ENCODE measurements around the gene TGFBR3. TPM values are rescaled to one million over a fixed set of nuclear protein-coding genes. Genes with fewer than 3 reads are reported as not detected.

TGFBR3 gene
- total RNA-seq, 1 donor from 2014 or later: 8.9 TPM

GRCh38 chr1:91796390-91796654 lies 89.6 kb downstream of the TGFBR3 start:
- peaks cover 49% of the 10 kb centered on the region for H3K4me1 Mint-ChIP-seq (ENCODE audit: low read depth)
- no peak overlapping the region for H3K4me3 Mint-ChIP-seq
- peaks cover 10% of the 10 kb centered on the region for H3K27me3 Mint-ChIP-seq (ENCODE audit: insufficient read depth)
- DNase-seq (ENCODE audit: low spot score): no peak
- intact Hi-C loops (cut with micrococcal nuclease): no loop called here
- H3K27ac Mint-ChIP-seq: no peak overlapping the region
- H3K36me3 Mint-ChIP-seq (ENCODE audit: low read depth): peaks cover 31% of the 10 kb centered on the region
- H3K9me3 Mint-ChIP-seq: peaks cover 3% of the 10 kb centered on the region

GRCh38 chr1:91795591-91796389 lies 90.2 kb downstream of the TGFBR3 start:
- H3K9me3 Mint-ChIP-seq: peaks cover 3% of the 10 kb centered on the region
- peaks cover 10% of the 10 kb centered on the region for H3K27me3 Mint-ChIP-seq (ENCODE audit: insufficient read depth)
- no peak overlapping the region for H3K4me3 Mint-ChIP-seq
- no peak for DNase-seq (ENCODE audit: low spot score)
- peaks cover 30% of the 10 kb centered on the region for H3K36me3 Mint-ChIP-seq (ENCODE audit: low read depth)
- peaks cover 52% of the 10 kb centered on the region for H3K4me1 Mint-ChIP-seq (ENCODE audit: low read depth)
- intact Hi-C loops (cut with micrococcal nuclease): no loop called here
- no peak overlapping the region for H3K27ac Mint-ChIP-seq

- no peak for DNase-seq (ENCODE audit: low spot score)
- peaks cover 8% of the 10 kb centered on the region for H3K27me3 Mint-ChIP-seq (ENCODE audit: insufficient read depth)
- peaks cover 33% of the 10 kb centered on the region for H3K36me3 Mint-ChIP-seq (ENCODE audit: low read depth)
- H3K9me3 Mint-ChIP-seq: peaks cover 3% of the 10 kb centered on the region
- no peak overlapping the region for H3K4me3 Mint-ChIP-seq
- no peak overlapping the region for H3K27ac Mint-ChIP-seq
- intact Hi-C loops (cut with micrococcal nuclease): no loop called here
- peaks cover 51% of the 10 kb centered on the region for H3K4me1 Mint-ChIP-seq (ENCODE audit: low read depth)
These were observed 92.1 kb downstream of the TGFBR3 start for GRCh38 chr1:91793877-91794276.

GRCh38 chr1:91793189-91793588 lies 92.8 kb downstream of the TGFBR3 start:
- H3K9me3 Mint-ChIP-seq: peaks cover 3% of the 10 kb centered on the region
- peaks cover 8% of the 10 kb centered on the region for H3K27me3 Mint-ChIP-seq (ENCODE audit: insufficient read depth)
- no peak overlapping the region for H3K4me3 Mint-ChIP-seq
- H3K4me1 Mint-ChIP-seq (ENCODE audit: low read depth): peaks cover 47% of the 10 kb centered on the region
- intact Hi-C loops (cut with micrococcal nuclease): no loop called here
- no peak for DNase-seq (ENCODE audit: low spot score)
- peaks cover 31% of the 10 kb centered on the region for H3K36me3 Mint-ChIP-seq (ENCODE audit: low read depth)
- no peak overlapping the region for H3K27ac Mint-ChIP-seq

- H3K36me3 Mint-ChIP-seq (ENCODE audit: low read depth): peaks cover 31% of the 10 kb centered on the region
- no peak overlapping the region for H3K27ac Mint-ChIP-seq
These were observed 93.4 kb downstream of the TGFBR3 start for GRCh38 chr1:91792489-91793071.

GRCh38 chr1:91791691-91792488 lies 94.1 kb downstream of the TGFBR3 start:
- Mint-ChIP-seq H3K4me3 (no peak overlapping the region), H3K27me3 (ENCODE audit: insufficient read depth) (peaks cover 11% of the 10 kb centered on the region), H3K36me3 (ENCODE audit: low read depth) (peaks cover 31% of the 10 kb centered on the region), H3K4me1 (ENCODE audit: low read depth) (peaks cover 50% of the 10 kb centered on the region), H3K9me3 (peaks cover 3% of the 10 kb centered on the region), H3K27ac (no peak overlapping the region)
- intact Hi-C loops (cut with micrococcal nuclease): no loop called here
- DNase-seq (ENCODE audit: low spot score): no peak

More at GRCh38 chr1:91792489-91793071, 93.4 kb downstream of the TGFBR3 start:
- Mint-ChIP-seq H3K4me3 (no peak overlapping the region), H3K4me1 (ENCODE audit: low read depth) (peaks cover 49% of the 10 kb centered on the region), H3K9me3 (peaks cover 3% of the 10 kb centered on the region), H3K27me3 (ENCODE audit: insufficient read depth) (peaks cover 10% of the 10 kb centered on the region)
- DNase-seq (ENCODE audit: low spot score): no peak
- intact Hi-C loops (cut with micrococcal nuclease): no loop called here

- Mint-ChIP-seq H3K27me3 (ENCODE audit: insufficient read depth) (peaks cover 11% of the 10 kb centered on the region), H3K4me1 (ENCODE audit: low read depth) (peaks cover 50% of the 10 kb centered on the region), H3K36me3 (ENCODE audit: low read depth) (peaks cover 28% of the 10 kb centered on the region), H3K4me3 (no peak overlapping the region), H3K27ac (no peak overlapping the region), H3K9me3 (peaks cover 3% of the 10 kb centered on the region)
- intact Hi-C loops (cut with micrococcal nuclease): no loop called here
- DNase-seq (ENCODE audit: low spot score): no peak
These were observed 94.8 kb downstream of the TGFBR3 start for GRCh38 chr1:91791103-91791502.

- intact Hi-C loops (cut with micrococcal nuclease): no loop called here
- Mint-ChIP-seq H3K27ac (no peak overlapping the region), H3K4me1 (ENCODE audit: low read depth) (peaks cover 46% of the 10 kb centered on the region), H3K9me3 (peaks cover 3% of the 10 kb centered on the region), H3K4me3 (no peak overlapping the region), H3K36me3 (ENCODE audit: low read depth) (peaks cover 23% of the 10 kb centered on the region), H3K27me3 (ENCODE audit: insufficient read depth) (peaks cover 11% of the 10 kb centered on the region)
- DNase-seq (ENCODE audit: low spot score): no peak
These were observed 95.6 kb downstream of the TGFBR3 start for GRCh38 chr1:91790392-91790791.

- Mint-ChIP-seq H3K36me3 (ENCODE audit: low read depth) (peaks cover 17% of the 10 kb centered on the region), H3K27ac (no peak overlapping the region), H3K4me1 (ENCODE audit: low read depth) (peaks cover 42% of the 10 kb centered on the region), H3K27me3 (ENCODE audit: insufficient read depth) (peaks cover 8% of the 10 kb centered on the region), H3K4me3 (no peak overlapping the region), H3K9me3 (peaks cover 1% of the 10 kb centered on the region)
- intact Hi-C loops (cut with micrococcal nuclease): no loop called here
- DNase-seq (ENCODE audit: low spot score): no peak
These were observed 96.5 kb downstream of the TGFBR3 start for GRCh38 chr1:91789273-91789997.

- Mint-ChIP-seq H3K4me3 (no peak overlapping the region), H3K36me3 (ENCODE audit: low read depth) (peaks cover 15% of the 10 kb centered on the region), H3K27me3 (ENCODE audit: insufficient read depth) (peaks cover 7% of the 10 kb centered on the region), H3K4me1 (ENCODE audit: low read depth) (peaks cover 41% of the 10 kb centered on the region), H3K9me3 (no peaks in the 10 kb centered on the region), H3K27ac (no peak overlapping the region)
- DNase-seq (ENCODE audit: low spot score): no peak
- intact Hi-C loops (cut with micrococcal nuclease): no loop called here
These were observed 98.0 kb downstream of the TGFBR3 start for GRCh38 chr1:91787919-91788318.

- Mint-ChIP-seq H3K27me3 (ENCODE audit: insufficient read depth) (peaks cover 3% of the 10 kb centered on the region), H3K9me3 (no peaks in the 10 kb centered on the region), H3K4me1 (ENCODE audit: low read depth) (peaks cover 11% of the 10 kb centered on the region), H3K27ac (no peak overlapping the region), H3K36me3 (ENCODE audit: low read depth) (peaks cover 9% of the 10 kb centered on the region), H3K4me3 (no peak overlapping the region)
- no peak for DNase-seq (ENCODE audit: low spot score)
- intact Hi-C loops (cut with micrococcal nuclease): no loop called here
These were observed 101.3 kb downstream of the TGFBR3 start for GRCh38 chr1:91784616-91785015.

- H3K27ac Mint-ChIP-seq: no peak overlapping the region
These were observed 101.8 kb downstream of the TGFBR3 start for GRCh38 chr1:91784191-91784590.

More at GRCh38 chr1:91784191-91784590, 101.8 kb downstream of the TGFBR3 start:
- Mint-ChIP-seq H3K9me3 (no peaks in the 10 kb centered on the region), H3K4me1 (ENCODE audit: low read depth) (peaks cover 10% of the 10 kb centered on the region), H3K27me3 (ENCODE audit: insufficient read depth) (peaks cover 3% of the 10 kb centered on the region), H3K4me3 (no peak overlapping the region), H3K36me3 (ENCODE audit: low read depth) (peaks cover 10% of the 10 kb centered on the region)
- DNase-seq (ENCODE audit: low spot score): no peak
- intact Hi-C loops (cut with micrococcal nuclease): no loop called here

All from activated T-helper 1 cell treated with anti-CD3 and anti-CD28 coated beads, Interleukin-12 subunit alpha, Interleukin-12 subunit beta, Interleukin-2, Interleukin-4 antibody, amounts not matched to agents 30 ng/mL and 10 ng/mL and 1 ng/mL, durations not matched to agents 14 hours and 24 hours and 36 hours (primary cell).